Nephron (organoid): ENCODE measurements around the gene LRFN2.

ENCODE experiments used
- H3K27ac Mint-ChIP-seq, 3 experiments: 2 replicates each; pipeline ENCODE4 v1.8.0; 2020; ENCODE audit warnings: mixed read lengths in 3 of 3, mild to moderate bottlenecking in 2 of 3, moderate library complexity in 1 of 3
- H3K27me3 Mint-ChIP-seq: 2 replicates; pipeline ENCODE4 v1.8.0; 2021; ENCODE audit warnings: low read depth, mild to moderate bottlenecking, moderate library complexity, mixed read lengths
- H3K36me3 Mint-ChIP-seq: 2 replicates; pipeline ENCODE4 v1.8.0; 2020; ENCODE audit warnings: low read depth, mixed read lengths
- H3K4me1 Mint-ChIP-seq: 2 replicates; pipeline ENCODE4 v1.8.0; 2020; ENCODE audit warnings: mixed read lengths
- H3K4me3 Mint-ChIP-seq, 3 experiments: 2 replicates each; pipeline ENCODE4 v1.8.0; 2020; ENCODE audit warnings: mild to moderate bottlenecking in 3 of 3, mixed read lengths in 3 of 3, moderate library complexity in 2 of 3
- H3K9me3 Mint-ChIP-seq: 2 replicates; pipeline ENCODE4 v1.8.0; 2020; ENCODE audit warnings: mixed read lengths
- CTCF ChIP-seq, 3 experiments: fragments of 200-600 bp; sonication (generic); IDR thresholded peaks; one replicate each; pipeline ENCODE4 v1.5.0; 2021; ENCODE audit warnings: antibody characterized with exemption in 3 of 3; ENCODE audit not compliant: unreplicated experiment in 3 of 3

LRFN2 gene

GRCh38 chr6:40369042-40369441, 218.1 kb downstream of the LRFN2 start:
- no peaks in the 10 kb centered on the region for H3K4me1 Mint-ChIP-seq
- no peak overlapping the region for H3K27ac Mint-ChIP-seq
- H3K9me3 Mint-ChIP-seq: peaks cover 8% of the 10 kb centered on the region
- no peak for TF ChIP-seq CTCF (IDR thresholded peaks at IDR 0.05; ENCODE audit: unreplicated experiment in 3 of 3)
- H3K36me3 Mint-ChIP-seq: no peaks in the 10 kb centered on the region
- peaks cover under 1% of the 10 kb centered on the region for H3K27me3 Mint-ChIP-seq
- H3K4me3 Mint-ChIP-seq: no peak overlapping the region

- H3K4me1 Mint-ChIP-seq: no peaks in the 10 kb centered on the region
- peaks cover 26% of the 10 kb centered on the region for H3K27me3 Mint-ChIP-seq
- no peak overlapping the region for H3K4me3 Mint-ChIP-seq
- H3K27ac Mint-ChIP-seq: no peak overlapping the region
- no peak for TF ChIP-seq CTCF (IDR thresholded peaks at IDR 0.05; ENCODE audit: unreplicated experiment in 3 of 3)
- peaks cover 6% of the 10 kb centered on the region for H3K9me3 Mint-ChIP-seq
- no peaks in the 10 kb centered on the region for H3K36me3 Mint-ChIP-seq
Measured at GRCh38 chr6:40362859-40363258, 224.3 kb downstream of the LRFN2 start.

- H3K27me3 Mint-ChIP-seq: peaks cover 38% of the 10 kb centered on the region
- H3K4me3 Mint-ChIP-seq: no peak overlapping the region
- H3K36me3 Mint-ChIP-seq: no peaks in the 10 kb centered on the region
- H3K4me1 Mint-ChIP-seq: no peaks in the 10 kb centered on the region
- TF ChIP-seq CTCF (IDR thresholded peaks at IDR 0.05; ENCODE audit: unreplicated experiment in 3 of 3): no peak
- no peak overlapping the region for H3K27ac Mint-ChIP-seq
- peaks cover under 1% of the 10 kb centered on the region for H3K9me3 Mint-ChIP-seq
Measured at GRCh38 chr6:40359808-40360207, 227.4 kb downstream of the LRFN2 start.

- no peaks in the 10 kb centered on the region for H3K36me3 Mint-ChIP-seq
- no peak overlapping the region for H3K4me3 Mint-ChIP-seq
- no peak overlapping the region for H3K27ac Mint-ChIP-seq
- TF ChIP-seq CTCF (IDR thresholded peaks at IDR 0.05; ENCODE audit: unreplicated experiment in 3 of 3): no peak
- peaks cover 34% of the 10 kb centered on the region for H3K27me3 Mint-ChIP-seq
- H3K9me3 Mint-ChIP-seq: no peaks in the 10 kb centered on the region
- H3K4me1 Mint-ChIP-seq: no peaks in the 10 kb centered on the region
Measured at GRCh38 chr6:40358473-40359460, 228.4 kb downstream of the LRFN2 start.

GRCh38 chr6:40356242-40356910, 230.8 kb downstream of the LRFN2 start:
- H3K27ac Mint-ChIP-seq: no peak overlapping the region
- H3K4me3 Mint-ChIP-seq: no peak overlapping the region
- H3K27me3 Mint-ChIP-seq: peaks cover 29% of the 10 kb centered on the region
- H3K36me3 Mint-ChIP-seq: no peaks in the 10 kb centered on the region
- H3K9me3 Mint-ChIP-seq: no peaks in the 10 kb centered on the region
- H3K4me1 Mint-ChIP-seq: no peaks in the 10 kb centered on the region
- TF ChIP-seq CTCF (IDR thresholded peaks at IDR 0.05; ENCODE audit: unreplicated experiment in 3 of 3): no peak
